ENCODE measurements around the gene PLPPR2.

The PLPPR2 gene

DNA sequence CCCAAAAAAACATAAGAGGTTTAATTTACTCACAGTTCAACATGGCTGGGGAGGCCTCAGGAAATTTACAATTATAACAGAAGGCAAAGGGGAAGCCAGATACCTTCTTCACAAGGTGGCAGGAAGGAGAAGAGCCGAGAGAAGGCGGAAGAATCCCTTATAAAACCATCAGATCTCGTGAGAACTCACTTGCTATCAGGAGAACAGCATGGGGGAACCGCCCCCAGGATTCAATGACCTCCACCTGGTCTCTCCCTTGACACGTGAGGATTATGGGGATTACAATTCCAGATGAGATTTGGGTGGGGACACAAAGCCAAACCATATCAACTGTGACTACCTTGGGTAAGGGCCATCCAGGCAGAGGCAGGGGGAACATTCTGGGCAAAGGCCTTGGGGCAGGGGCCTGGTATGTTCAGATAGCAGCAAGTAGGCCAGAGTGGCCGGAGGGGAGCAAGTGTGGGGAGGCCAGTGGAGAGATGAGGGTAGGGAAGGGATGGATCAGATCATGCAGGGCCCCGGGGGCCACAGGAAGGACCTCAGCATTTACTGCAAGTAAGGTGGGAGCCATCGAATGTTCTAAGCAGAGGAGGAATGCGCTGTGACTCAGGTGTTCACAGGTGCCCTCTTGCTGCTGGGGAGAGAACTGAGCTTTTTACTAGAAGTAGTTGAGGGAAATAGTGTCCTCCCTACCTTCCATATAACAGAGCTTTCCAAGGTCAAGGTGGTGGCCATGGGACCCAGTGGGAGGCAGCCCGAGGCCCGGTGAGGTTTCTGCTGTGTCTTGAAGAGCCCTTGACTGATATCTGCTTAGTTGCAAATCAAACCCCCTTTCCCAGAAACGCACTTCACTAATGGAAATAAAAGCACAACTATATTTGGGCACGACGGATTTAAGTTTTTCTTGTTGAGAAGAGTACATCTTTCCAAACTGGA, 33.8 kb upstream of the PLPPR2 start:
- Histone ChIP-seq H3K36me3 (ENCODE audit: insufficient read depth, low read length) (no peaks in the 10 kb centered on the region), H3K9me2 (replicated peaks; ENCODE audit: low read depth, low read length) (no peaks in the 10 kb centered on the region), H3K4me1 (ENCODE audit: insufficient read depth, low read length, poor library complexity, severe bottlenecking) (peaks cover 48% of the 10 kb centered on the region), H3K4me2 (ENCODE audit: low read depth, low read length, poor library complexity, severe bottlenecking) (peak overlapping the region; percentile 10), H2AFZ (ENCODE audit: low read length) (no peak overlapping the region), H3K9me3 (ENCODE audit: insufficient read depth, low read depth, low read length) (no peaks in the 10 kb centered on the region), H3K27me3 (ENCODE audit: insufficient read depth, low read length, poor library complexity, severe bottlenecking) (no peaks in the 10 kb centered on the region), H4K20me1 (ENCODE audit: insufficient read depth, low read length, poor library complexity, severe bottlenecking) (no peaks in the 10 kb centered on the region), H3K79me2 (ENCODE audit: insufficient read depth, low read length) (peaks cover 5% of the 10 kb centered on the region; the same call in 1 of the 2 replicates), H3K9ac (ENCODE audit: low read depth, low read length, poor library complexity, severe bottlenecking) (peak overlapping the region; percentile 92), H3F3A (ENCODE audit: low read depth) (peaks cover 6% of the 10 kb centered on the region; the same call in 1 of the 2 replicates), H3K4me3 (ENCODE audit: low read length, poor library complexity, severe bottlenecking) (no peak overlapping the region)
- TF ChIP-seq, protein P1, sequence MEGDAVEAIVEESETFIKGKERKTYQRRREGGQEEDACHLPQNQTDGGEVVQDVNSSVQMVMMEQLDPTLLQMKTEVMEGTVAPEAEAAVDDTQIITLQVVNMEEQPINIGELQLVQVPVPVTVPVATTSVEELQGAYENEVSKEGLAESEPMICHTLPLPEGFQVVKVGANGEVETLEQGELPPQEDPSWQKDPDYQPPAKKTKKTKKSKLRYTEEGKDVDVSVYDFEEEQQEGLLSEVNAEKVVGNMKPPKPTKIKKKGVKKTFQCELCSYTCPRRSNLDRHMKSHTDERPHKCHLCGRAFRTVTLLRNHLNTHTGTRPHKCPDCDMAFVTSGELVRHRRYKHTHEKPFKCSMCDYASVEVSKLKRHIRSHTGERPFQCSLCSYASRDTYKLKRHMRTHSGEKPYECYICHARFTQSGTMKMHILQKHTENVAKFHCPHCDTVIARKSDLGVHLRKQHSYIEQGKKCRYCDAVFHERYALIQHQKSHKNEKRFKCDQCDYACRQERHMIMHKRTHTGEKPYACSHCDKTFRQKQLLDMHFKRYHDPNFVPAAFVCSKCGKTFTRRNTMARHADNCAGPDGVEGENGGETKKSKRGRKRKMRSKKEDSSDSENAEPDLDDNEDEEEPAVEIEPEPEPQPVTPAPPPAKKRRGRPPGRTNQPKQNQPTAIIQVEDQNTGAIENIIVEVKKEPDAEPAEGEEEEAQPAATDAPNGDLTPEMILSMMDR (conservative IDR thresholded peaks at IDR 0.05; ENCODE audit: low read length): peak; percentile 28; the same call in 1 of the 2 replicates
- TF ChIP-seq EZH2phosphoT487 (IDR thresholded peaks at IDR 0.05; ENCODE audit: borderline replicate concordance): no peak

- H4K20me1 ChIP-seq (ENCODE audit: insufficient read depth, low read length, poor library complexity, severe bottlenecking): no peaks in the 10 kb centered on the region
- H2AFZ ChIP-seq (ENCODE audit: low read length): no peak overlapping the region
- peaks cover 44% of the 10 kb centered on the region for H3K4me1 ChIP-seq (ENCODE audit: insufficient read depth, low read length, poor library complexity, severe bottlenecking)
- TF ChIP-seq, protein P1 (conservative IDR thresholded peaks at IDR 0.05; ENCODE audit: low read length): no peak
- TF ChIP-seq EZH2phosphoT487 (IDR thresholded peaks at IDR 0.05; ENCODE audit: borderline replicate concordance): no peak
- no peak overlapping the region for H3K4me3 ChIP-seq (ENCODE audit: low read length, poor library complexity, severe bottlenecking)
- no peaks in the 10 kb centered on the region for H3K9me3 ChIP-seq (ENCODE audit: insufficient read depth, low read depth, low read length)
- H3K9me2 ChIP-seq (replicated peaks; ENCODE audit: low read depth, low read length): no peaks in the 10 kb centered on the region
- peak overlapping the region; percentile 92 for H3K9ac ChIP-seq (ENCODE audit: low read depth, low read length, poor library complexity, severe bottlenecking)
- no peaks in the 10 kb centered on the region for H3K27me3 ChIP-seq (ENCODE audit: insufficient read depth, low read length, poor library complexity, severe bottlenecking)
- H3K79me2 ChIP-seq (ENCODE audit: insufficient read depth, low read length): peaks cover 5% of the 10 kb centered on the region; the same call in 1 of the 2 replicates
- peaks cover 6% of the 10 kb centered on the region; the same call in 1 of the 2 replicates for H3F3A ChIP-seq (ENCODE audit: low read depth)
- no peaks in the 10 kb centered on the region for H3K36me3 ChIP-seq (ENCODE audit: insufficient read depth, low read length)
- H3K4me2 ChIP-seq (ENCODE audit: low read depth, low read length, poor library complexity, severe bottlenecking): peak overlapping the region; percentile 10
Observed at GRCh38 chr19:11322269-11323024, 32.8 kb upstream of the PLPPR2 start.

GRCh38 chr19:11323601-11324078, 31.6 kb upstream of the PLPPR2 start:
- Histone ChIP-seq H3K9me3 (ENCODE audit: insufficient read depth, low read depth, low read length) (no peaks in the 10 kb centered on the region), H3K9ac (ENCODE audit: low read depth, low read length, poor library complexity, severe bottlenecking) (peak overlapping the region; percentile 92), H3K79me2 (ENCODE audit: insufficient read depth, low read length) (peaks cover 5% of the 10 kb centered on the region; the same call in 1 of the 2 replicates), H3K4me1 (ENCODE audit: insufficient read depth, low read length, poor library complexity, severe bottlenecking) (peaks cover 44% of the 10 kb centered on the region), H4K20me1 (ENCODE audit: insufficient read depth, low read length, poor library complexity, severe bottlenecking) (no peaks in the 10 kb centered on the region), H2AFZ (ENCODE audit: low read length) (no peak overlapping the region), H3K4me3 (ENCODE audit: low read length, poor library complexity, severe bottlenecking) (peak overlapping the region; percentile 72), H3K27me3 (ENCODE audit: insufficient read depth, low read length, poor library complexity, severe bottlenecking) (no peaks in the 10 kb centered on the region), H3F3A (ENCODE audit: low read depth) (peaks cover 6% of the 10 kb centered on the region; the same call in 1 of the 2 replicates), H3K4me2 (ENCODE audit: low read depth, low read length, poor library complexity, severe bottlenecking) (peak overlapping the region; percentile 92), H3K9me2 (replicated peaks; ENCODE audit: low read depth, low read length) (no peaks in the 10 kb centered on the region), H3K36me3 (ENCODE audit: insufficient read depth, low read length) (no peaks in the 10 kb centered on the region)
- no peak for TF ChIP-seq EZH2phosphoT487 (IDR thresholded peaks at IDR 0.05; ENCODE audit: borderline replicate concordance)
- TF ChIP-seq, protein P1 (conservative IDR thresholded peaks at IDR 0.05; ENCODE audit: low read length): no peak

Measured in Loucy (cell line).